OCI-LY3 (cell line): ENCODE measurements around the gene MDFIC2.
"Not testable (repeated sequence)": the region's sequence is repeated elsewhere in the genome, so short reads cannot be mapped to it uniquely, and the experiment has no call there.

Experiments used
- H2AFZ ChIP-seq: fragments of 200-600, 300-600 bp; shearing (Covaris generic); 2 replicates; pipeline ENCODE4 v1.6.0; 2014; ENCODE audit warnings: antibody characterized with exemption, low read depth, low read length
- H3K27ac ChIP-seq: fragments of 200-600, 300-600 bp; sonication (generic); 2 replicates; pipeline ENCODE4 v1.5.1; 2014; ENCODE audit warnings: mild to moderate bottlenecking, low read length, moderate library complexity, mixed read lengths
- H3K27me3 ChIP-seq: fragments of 200-600, 300-600 bp; sonication (generic); 2 replicates; pipeline ENCODE4 v1.6.1; 2014; ENCODE audit warnings: low read depth, low read length, mixed read lengths
- H3K36me3 ChIP-seq: fragments of 200-600, 300-600 bp; sonication (generic); replicated peaks from 2 replicates; pipeline ENCODE3; 2014; ENCODE audit warnings: low read depth, low read length, mixed read lengths
- H3K4me1 ChIP-seq: fragments of 300-600, 200-600 bp; sonication (generic); 2 replicates; pipeline ENCODE4 v1.6.1; 2014; ENCODE audit warnings: low read length, mixed read lengths
- H3K4me2 ChIP-seq: fragments of 200-600, 300-600 bp; sonication (generic); 2 replicates; pipeline ENCODE4 v1.6.1; 2014; ENCODE audit warnings: low read length, mixed read lengths
- H3K4me3 ChIP-seq: fragments of 300-600, 200-600 bp; sonication (generic); 2 replicates; pipeline ENCODE4 v1.5.1; 2014; ENCODE audit warnings: antibody characterized with exemption, mild to moderate bottlenecking, low read length, moderate library complexity
- H3K79me2 ChIP-seq: fragments of 300-600, 200-600 bp; shearing (Covaris generic); 2 replicates; pipeline ENCODE4 v1.6.1; 2014; ENCODE audit warnings: mild to moderate bottlenecking, low read length, mixed read lengths
- H3K9ac ChIP-seq: fragments of 300-600, 200-600 bp; shearing (Covaris generic); 2 replicates; pipeline ENCODE4 v1.6.0; 2014; ENCODE audit warnings: mild to moderate bottlenecking, low read length, moderate library complexity
- H3K9me3 ChIP-seq: fragments of 200-600, 300-600 bp; shearing (Covaris generic); 2 replicates; pipeline ENCODE4 v1.6.1; 2014; ENCODE audit warnings: low read length, mixed read lengths; ENCODE audit not compliant: insufficient read depth
- H4K20me1 ChIP-seq: fragments of 200-600, 300-600 bp; sonication (generic); 2 replicates; pipeline ENCODE4 v1.6.1; 2016; ENCODE audit warnings: low read length, mixed read lengths; ENCODE audit not compliant: insufficient read depth
- CTCF ChIP-seq: fragments of 200-600, 300-600 bp; sonication (generic); IDR thresholded peaks from 2 replicates; pipeline ENCODE4 v1.5.1; 2014; ENCODE audit warnings: antibody characterized with exemption, low read length, low read depth
- EZH2phosphoT487 ChIP-seq: fragments of 200-600 bp; shearing (Covaris generic); IDR thresholded peaks from 2 replicates; pipeline ENCODE4 v1.6.1; 2018; ENCODE audit warnings: antibody characterized with exemption, mixed run types, low read depth

The MDFIC2 gene

GRCh38 chr3:70352215-70352614 lies 39.8 kb upstream of the MDFIC2 start:
- Histone ChIP-seq H3K9me3 (no peaks in the 10 kb centered on the region), H3K36me3 (no peaks in the 10 kb centered on the region), H3K4me3 (no peak overlapping the region), H3K9ac (no peak overlapping the region), H3K27ac (no peak overlapping the region), H3K27me3 (no peaks in the 10 kb centered on the region), H4K20me1 (no peaks in the 10 kb centered on the region), H3K79me2 (no peaks in the 10 kb centered on the region), H2AFZ (no peak overlapping the region), H3K4me1 (no peaks in the 10 kb centered on the region), H3K4me2 (no peak overlapping the region)
- no peak for TF ChIP-seq CTCF
- TF ChIP-seq EZH2phosphoT487, result no peak

- no peaks in the 10 kb centered on the region for H3K9me3 ChIP-seq
- no peak overlapping the region for H3K4me2 ChIP-seq
- no peaks in the 10 kb centered on the region for H3K79me2 ChIP-seq
- H3K27ac ChIP-seq, result no peak overlapping the region
- H3K27me3 ChIP-seq, result no peaks in the 10 kb centered on the region
- no peaks in the 10 kb centered on the region for H3K36me3 ChIP-seq
- H3K9ac ChIP-seq, result no peak overlapping the region
- H4K20me1 ChIP-seq, result no peaks in the 10 kb centered on the region
- TF ChIP-seq EZH2phosphoT487 (no peak), CTCF (no peak)
- no peaks in the 10 kb centered on the region for H3K4me1 ChIP-seq
- H3K4me3 ChIP-seq, result no peak overlapping the region
- no peak overlapping the region for H2AFZ ChIP-seq
Observed at GRCh38 chr3:70342149-70342548, 29.7 kb upstream of the MDFIC2 start.

- not testable (repeated sequence) for H3K9me3 ChIP-seq, H3K4me1 ChIP-seq, H3K79me2 ChIP-seq, H2AFZ ChIP-seq, H3K27ac ChIP-seq, H3K27me3 ChIP-seq, H3K4me3 ChIP-seq, H3K4me2 ChIP-seq, H4K20me1 ChIP-seq, H3K36me3 ChIP-seq, H3K9ac ChIP-seq
Observed at GRCh38 chr3:70336885-70337284, 24.4 kb upstream of the MDFIC2 start.

- no peaks in the 10 kb centered on the region for H4K20me1 ChIP-seq
- H3K79me2 ChIP-seq, result no peaks in the 10 kb centered on the region
- no peaks in the 10 kb centered on the region for H3K9me3 ChIP-seq
- H3K36me3 ChIP-seq, result no peaks in the 10 kb centered on the region
- H2AFZ ChIP-seq, result no peak overlapping the region
- H3K9ac ChIP-seq, result no peak overlapping the region
- H3K27me3 ChIP-seq, result peaks cover 3% of the 10 kb centered on the region; the same call in 1 of the 2 replicates
- no peak overlapping the region for H3K4me2 ChIP-seq
- H3K4me3 ChIP-seq, result no peak overlapping the region
- no peak overlapping the region for H3K27ac ChIP-seq
- H3K4me1 ChIP-seq, result no peaks in the 10 kb centered on the region
- no peak for TF ChIP-seq CTCF
- TF ChIP-seq EZH2phosphoT487, result no peak
Observed at GRCh38 chr3:70333080-70333479, 20.6 kb upstream of the MDFIC2 start.

GRCh38 chr3:70315021-70315420 lies 2.6 kb upstream of the MDFIC2 start:
- no peak overlapping the region for H3K27ac ChIP-seq
- no peaks in the 10 kb centered on the region for H3K9me3 ChIP-seq
- no peak overlapping the region for H3K4me2 ChIP-seq
- H2AFZ ChIP-seq, result no peak overlapping the region
- no peaks in the 10 kb centered on the region for H3K36me3 ChIP-seq
- H3K79me2 ChIP-seq, result no peaks in the 10 kb centered on the region
- H3K4me3 ChIP-seq, result no peak overlapping the region
- no peaks in the 10 kb centered on the region for H4K20me1 ChIP-seq
- no peak overlapping the region for H3K9ac ChIP-seq
- no peaks in the 10 kb centered on the region for H3K27me3 ChIP-seq
- TF ChIP-seq EZH2phosphoT487 (no peak), CTCF (no peak)
- H3K4me1 ChIP-seq, result no peaks in the 10 kb centered on the region
